Uterus (tissue), 4 donors: ENCODE data around the gene ZNF319. TPM values are rescaled to one million over a fixed set of nuclear protein-coding genes. Genes with fewer than 3 reads are reported as not detected.

Experiments used
- DNase-seq, 2 donors: peaks; one replicate each; pipeline ENCODE4 v3.0.0-alpha.2; 2019 to 2020
- H3K27ac ChIP-seq, 2 donors: fragments of 200-600 bp; sonication (generic); 1 replicate in 1 of 2; 2 replicates in 1 of 2; pipeline ENCODE4 v1.5.1; 2016 to 2018
- H3K27me3 ChIP-seq, 2 donors: fragments of 200-600 bp; sonication (generic); one replicate each; pipeline ENCODE4 v1.5.1; 2018 to 2019; ENCODE audit warnings: control low read depth in 1 of 2
- H3K36me3 ChIP-seq, 2 donors: fragments of 200-600 bp; sonication (generic); one replicate each; pipeline ENCODE4 v1.5.1; 2019; ENCODE audit warnings: control low read depth in 1 of 2
- H3K4me1 ChIP-seq, 2 donors: fragments of 200-600 bp; sonication (generic); one replicate each; pipeline ENCODE4 v1.5.1; 2018 to 2019; ENCODE audit warnings: control low read depth in 1 of 2
- H3K4me3 ChIP-seq, 2 donors: fragments of 200-600 bp; sonication (generic); 1 replicate in 1 of 2; 2 replicates in 1 of 2; pipeline ENCODE4 v1.5.1; 2018 to 2019; ENCODE audit warnings: mild to moderate bottlenecking in 1 of 2
- H3K9me3 ChIP-seq, 2 donors: fragments of 200-600 bp; sonication (generic); one replicate each; pipeline ENCODE4 v1.5.1; 2019; ENCODE audit warnings: control low read depth in 1 of 2
- POLR2A ChIP-seq, 2 donors: fragments of 450-650 bp; IDR thresholded peaks; one replicate each; pipeline ENCODE4 v1.6.1; 2016; ENCODE audit warnings: antibody characterized with exemption in 2 of 2, mild to moderate bottlenecking in 1 of 2, moderate library complexity in 1 of 2
- intact Hi-C: fragments of 100-400 bp; cut with DNase I; formaldehyde crosslinking; loops from one replicate; pipeline ENCODE4 v1.15.1; 2023; ENCODE audit warnings: low total_unique reads
- total RNA-seq, 4 donors: library from RNA; depleted of rRNA in 3 of 4; stranded (reverse); fragments of >200 nt in 3 of 4; gene quantifications; one replicate each; pipeline versions ENCODE4 v1.1.0 to v1.2.4, GENCODE V29; 2014 to 2023
- TF ChIP-seq, protein P1 (sequence below), 4 experiments: fragments of 200-600 bp in 2 of 4; fragments of 450-650 bp in 2 of 4; sonication (generic) in 2 of 4; IDR thresholded peaks; one replicate each; pipeline ENCODE4 v1.5.1; 2016 to 2019; ENCODE audit warnings: antibody characterized with exemption in 4 of 4, mild to moderate bottlenecking in 2 of 4, moderate library complexity in 1 of 4
- donor health status: DM: yes; HTN: yes; CAD: no.

ZNF319 gene
- total RNA-seq, 4 donors from 2014 or later: 5.4 to 11.5 (median 6.9) TPM

DNA sequence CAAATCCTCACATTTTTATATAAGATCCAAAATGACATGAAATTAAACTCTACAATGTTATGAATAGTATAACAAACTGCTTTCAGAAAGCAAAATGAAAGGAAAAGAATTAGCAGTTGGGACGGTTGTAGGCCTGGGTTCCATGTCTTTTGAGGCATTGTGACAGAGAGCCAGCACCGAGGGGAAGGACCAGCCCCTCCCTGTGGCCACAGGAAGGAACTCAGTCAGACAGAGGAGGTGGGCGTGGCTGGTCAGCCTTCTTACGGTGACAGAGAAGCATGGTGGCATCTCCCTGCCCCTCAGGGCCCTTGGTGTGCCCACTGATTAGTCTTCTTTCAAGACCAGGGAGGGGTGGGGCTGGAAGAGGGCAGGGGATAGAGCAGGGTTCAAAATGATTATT is 5.7 kb downstream of the ZNF319 start:
- Histone ChIP-seq H3K27me3 (no peaks in the 10 kb centered on the region), H3K27ac (no peak overlapping the region), H3K9me3 (no peaks in the 10 kb centered on the region), H3K4me1 (no peaks in the 10 kb centered on the region), H3K36me3 (no peaks in the 10 kb centered on the region), H3K4me3 (no peak overlapping the region)
- intact Hi-C loops: no loop called here
- no peak for TF ChIP-seq POLR2A (IDR thresholded peaks at IDR 0.05)
- TF ChIP-seq, protein P1, sequence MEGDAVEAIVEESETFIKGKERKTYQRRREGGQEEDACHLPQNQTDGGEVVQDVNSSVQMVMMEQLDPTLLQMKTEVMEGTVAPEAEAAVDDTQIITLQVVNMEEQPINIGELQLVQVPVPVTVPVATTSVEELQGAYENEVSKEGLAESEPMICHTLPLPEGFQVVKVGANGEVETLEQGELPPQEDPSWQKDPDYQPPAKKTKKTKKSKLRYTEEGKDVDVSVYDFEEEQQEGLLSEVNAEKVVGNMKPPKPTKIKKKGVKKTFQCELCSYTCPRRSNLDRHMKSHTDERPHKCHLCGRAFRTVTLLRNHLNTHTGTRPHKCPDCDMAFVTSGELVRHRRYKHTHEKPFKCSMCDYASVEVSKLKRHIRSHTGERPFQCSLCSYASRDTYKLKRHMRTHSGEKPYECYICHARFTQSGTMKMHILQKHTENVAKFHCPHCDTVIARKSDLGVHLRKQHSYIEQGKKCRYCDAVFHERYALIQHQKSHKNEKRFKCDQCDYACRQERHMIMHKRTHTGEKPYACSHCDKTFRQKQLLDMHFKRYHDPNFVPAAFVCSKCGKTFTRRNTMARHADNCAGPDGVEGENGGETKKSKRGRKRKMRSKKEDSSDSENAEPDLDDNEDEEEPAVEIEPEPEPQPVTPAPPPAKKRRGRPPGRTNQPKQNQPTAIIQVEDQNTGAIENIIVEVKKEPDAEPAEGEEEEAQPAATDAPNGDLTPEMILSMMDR (IDR thresholded peaks at IDR 0.05): no peak
- DNase-seq: no peak

DNA sequence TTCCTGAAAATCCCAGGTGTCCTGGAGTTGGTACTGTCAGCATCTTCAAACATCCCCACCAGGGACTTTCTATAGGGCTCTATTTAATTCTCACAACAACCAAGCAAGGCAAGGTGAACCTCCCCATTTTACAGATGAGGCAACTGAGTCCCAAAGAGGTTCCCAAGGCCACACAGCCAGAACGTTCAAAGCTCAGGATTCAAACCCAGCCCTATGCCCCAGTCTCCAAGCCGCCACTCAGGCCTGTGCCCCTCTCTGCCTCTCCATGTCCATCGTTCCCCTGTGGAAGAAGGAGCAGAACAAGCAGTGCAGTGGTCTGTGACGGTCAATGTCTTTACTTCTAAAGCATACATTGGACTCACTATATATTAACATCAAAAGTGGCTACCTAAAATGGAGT is 6.1 kb downstream of the ZNF319 start:
- Histone ChIP-seq H3K27ac (no peak overlapping the region), H3K4me1 (no peaks in the 10 kb centered on the region), H3K9me3 (no peaks in the 10 kb centered on the region), H3K4me3 (no peak overlapping the region), H3K27me3 (no peaks in the 10 kb centered on the region), H3K36me3 (no peaks in the 10 kb centered on the region)
- intact Hi-C loops: no loop called here
- TF ChIP-seq POLR2A (IDR thresholded peaks at IDR 0.05): no peak
- TF ChIP-seq, protein P1 (IDR thresholded peaks at IDR 0.05): no peak
- no peak for DNase-seq

DNA sequence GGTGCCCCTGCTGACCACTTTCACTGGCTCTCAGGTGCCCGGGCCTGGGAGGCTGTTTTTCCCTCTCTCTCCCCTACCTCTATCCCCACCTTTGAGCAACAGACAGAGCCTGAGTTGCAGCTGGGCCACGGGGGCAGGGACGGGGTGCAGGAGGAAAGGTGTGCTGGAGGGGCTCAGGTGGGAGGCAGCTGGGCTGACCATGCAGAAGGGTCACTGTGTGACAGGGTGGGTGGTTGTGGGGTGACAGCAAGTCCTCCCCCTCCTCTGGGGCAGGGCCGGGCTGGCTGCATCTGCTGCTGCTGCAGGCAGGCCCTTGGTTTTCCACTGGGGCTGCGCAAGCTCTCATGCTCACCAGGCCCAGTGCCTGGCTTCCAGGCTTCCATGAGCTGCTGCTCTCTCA is 6.6 kb downstream of the ZNF319 start:
- H3K36me3 ChIP-seq: no peaks in the 10 kb centered on the region
- no peak for DNase-seq
- no peak overlapping the region for H3K4me3 ChIP-seq
- no peaks in the 10 kb centered on the region for H3K27me3 ChIP-seq
- H3K9me3 ChIP-seq: no peaks in the 10 kb centered on the region
- H3K27ac ChIP-seq: no peak overlapping the region
- no peak for TF ChIP-seq POLR2A (IDR thresholded peaks at IDR 0.05)
- TF ChIP-seq, protein P1 (IDR thresholded peaks at IDR 0.05): no peak
- no peaks in the 10 kb centered on the region for H3K4me1 ChIP-seq
- intact Hi-C loops: no loop called here

DNA sequence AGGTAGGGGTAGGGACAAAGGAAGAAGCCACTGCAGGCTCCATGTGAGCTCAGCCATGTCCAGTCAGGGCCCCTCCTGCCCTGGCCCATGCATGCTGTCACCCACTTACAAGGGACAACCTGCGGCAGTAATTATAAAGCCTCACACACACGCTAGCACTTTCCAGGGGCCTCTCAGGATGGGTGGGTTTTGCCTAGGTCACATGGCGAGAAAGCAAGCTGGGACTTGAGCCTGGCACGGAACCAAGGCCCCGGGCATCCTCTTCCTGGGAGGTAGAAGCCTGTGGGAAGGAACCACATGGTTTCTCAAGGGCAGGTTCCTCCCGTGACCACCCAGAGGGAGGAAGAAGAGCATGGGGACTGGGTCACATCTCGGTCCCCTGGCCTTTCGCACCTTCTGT is 7.0 kb downstream of the ZNF319 start:
- H3K4me1 ChIP-seq: no peaks in the 10 kb centered on the region
- DNase-seq: no peak
- TF ChIP-seq, protein P1 (IDR thresholded peaks at IDR 0.05): no peak
- TF ChIP-seq POLR2A (IDR thresholded peaks at IDR 0.05): no peak
- no peaks in the 10 kb centered on the region for H3K36me3 ChIP-seq
- intact Hi-C loops: no loop called here
- H3K4me3 ChIP-seq: no peak overlapping the region
- no peak overlapping the region for H3K27ac ChIP-seq
- no peaks in the 10 kb centered on the region for H3K9me3 ChIP-seq
- H3K27me3 ChIP-seq: no peaks in the 10 kb centered on the region

DNA sequence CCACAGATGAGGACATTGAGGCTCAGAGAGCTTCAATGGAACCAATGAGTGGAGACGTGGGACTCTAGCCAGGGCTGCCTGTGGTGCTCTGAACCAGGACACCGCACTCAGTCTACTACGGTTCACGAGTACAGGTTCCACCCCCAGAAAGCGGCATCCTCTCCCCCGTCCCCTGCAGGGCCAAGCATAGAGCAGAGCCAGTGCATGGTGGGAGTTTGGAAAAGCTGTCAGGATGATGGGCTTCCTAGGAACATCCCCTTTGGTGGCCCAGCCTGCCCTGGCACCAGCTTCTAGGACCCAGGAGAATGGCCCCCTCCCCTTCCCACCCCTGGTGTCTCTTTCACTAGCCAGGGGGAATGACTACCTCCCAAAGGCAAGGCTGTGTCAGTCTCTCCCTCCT is 8.4 kb downstream of the ZNF319 start:
- Histone ChIP-seq H3K9me3 (no peaks in the 10 kb centered on the region), H3K4me1 (no peaks in the 10 kb centered on the region), H3K27me3 (no peaks in the 10 kb centered on the region), H3K27ac (no peak overlapping the region), H3K36me3 (no peaks in the 10 kb centered on the region), H3K4me3 (no peak overlapping the region)
- DNase-seq: no peak
- intact Hi-C loops: no loop called here
- no peak for TF ChIP-seq POLR2A (IDR thresholded peaks at IDR 0.05)
- TF ChIP-seq, protein P1 (IDR thresholded peaks at IDR 0.05): no peak
